Activated CD4-positive, alpha-beta T cell treated with anti-CD3 and anti-CD28 coated beads, Interleukin-2, Interleukin-6, amounts not matched to agents 100 ng/mL and 50 ng/mL, durations not matched to agents 16 hours and 8 hours (primary cell): ENCODE measurements around the gene GRIN2B.

Source experiments
- DNase-seq: peaks from one replicate; pipeline ENCODE4 v3.0.0-alpha.2; 2020

Gene GRIN2B

GRCh38 chr12:13956060-13956590, 25.3 kb downstream of the GRIN2B start:
- DNase-seq, result no peak

DNA sequence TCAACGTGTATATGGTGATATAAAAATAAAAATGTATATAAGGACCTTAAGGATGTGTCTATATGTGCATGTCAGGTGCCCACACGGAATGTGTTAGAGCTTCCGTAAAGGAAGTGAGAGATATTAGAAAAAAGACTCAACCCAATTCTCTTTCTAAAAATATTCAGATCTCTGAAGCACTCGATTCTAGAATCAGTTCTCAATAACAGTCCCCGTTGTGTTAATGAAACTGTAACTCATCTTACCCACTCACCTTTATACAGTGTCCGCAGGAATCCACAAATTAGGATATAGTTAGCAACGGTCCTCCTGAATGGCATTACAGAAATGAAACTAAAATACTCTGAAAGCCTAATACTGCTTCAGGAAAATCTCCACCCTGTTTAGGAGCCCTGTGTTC, 29.3 kb downstream of the GRIN2B start:
- no peak for DNase-seq

DNA sequence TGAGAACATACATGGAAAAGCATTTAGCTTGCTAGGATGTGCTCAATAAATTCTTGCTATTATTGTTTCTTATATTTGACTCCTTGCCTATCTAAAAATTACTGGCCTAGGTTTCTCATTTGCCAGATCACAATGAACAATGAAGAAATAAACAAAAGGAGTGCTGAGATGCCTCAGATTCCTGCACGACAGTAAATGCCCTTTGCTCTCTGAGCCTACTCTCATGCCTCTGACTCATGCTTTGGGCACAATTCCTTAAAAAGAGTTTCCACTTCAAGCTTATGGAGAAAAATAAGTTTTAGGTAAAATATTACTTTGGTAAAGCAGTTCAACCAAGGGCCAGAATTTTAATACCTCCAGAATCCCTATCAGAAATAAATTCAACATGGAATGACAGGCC, 30.9 kb downstream of the GRIN2B start:
- no peak for DNase-seq

DNA sequence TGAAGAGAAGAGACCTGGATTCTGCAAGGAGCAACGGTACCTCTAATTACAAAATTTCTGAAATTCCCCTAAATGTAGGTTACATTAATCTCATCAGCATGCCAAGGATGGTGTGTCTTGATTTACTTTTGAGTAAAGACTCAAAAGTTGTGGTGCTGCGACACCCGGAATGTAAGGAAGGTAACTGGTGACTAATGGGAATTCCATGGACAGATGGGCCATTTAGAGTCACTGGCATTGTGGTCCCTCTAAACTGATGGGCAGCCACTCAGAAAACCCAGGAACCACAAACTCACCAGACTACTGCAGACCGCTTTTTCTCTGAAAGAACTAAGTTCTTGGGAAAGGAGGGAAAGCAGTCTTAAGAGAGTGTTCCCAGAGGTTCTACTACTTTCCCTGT, 32.8 kb downstream of the GRIN2B start:
- no peak for DNase-seq

DNA sequence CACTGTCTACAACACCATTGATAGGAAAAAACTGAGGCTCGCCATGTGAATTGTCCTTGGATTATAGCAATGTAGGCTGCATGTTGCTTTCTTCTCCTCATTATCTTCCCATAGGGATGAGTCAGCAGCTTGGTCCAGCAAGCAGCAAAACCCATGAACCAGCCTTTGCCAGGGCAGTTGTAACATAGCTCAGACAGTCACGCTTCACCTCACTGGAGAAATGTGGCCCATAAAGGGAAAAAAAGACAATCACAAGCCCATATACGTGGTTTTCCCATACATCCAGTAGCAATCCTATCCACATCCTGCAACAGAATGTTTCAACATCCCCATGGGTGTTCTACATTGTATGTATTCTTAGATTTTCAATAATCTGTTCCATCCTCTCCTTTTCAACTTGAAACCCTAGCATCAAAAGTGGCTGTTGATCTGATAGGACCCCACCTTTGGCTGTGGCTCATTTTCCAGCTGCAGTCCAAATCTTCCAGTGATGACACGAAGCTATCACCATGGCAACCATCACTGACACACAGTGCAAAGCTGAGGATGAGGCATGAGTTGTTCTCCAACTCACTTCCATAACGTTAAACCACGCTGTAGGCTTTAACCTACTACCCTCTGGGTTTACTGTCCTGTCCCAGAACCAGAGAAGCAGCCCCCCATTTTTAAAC, 34.0 kb downstream of the GRIN2B start:
- no peak for DNase-seq

DNA sequence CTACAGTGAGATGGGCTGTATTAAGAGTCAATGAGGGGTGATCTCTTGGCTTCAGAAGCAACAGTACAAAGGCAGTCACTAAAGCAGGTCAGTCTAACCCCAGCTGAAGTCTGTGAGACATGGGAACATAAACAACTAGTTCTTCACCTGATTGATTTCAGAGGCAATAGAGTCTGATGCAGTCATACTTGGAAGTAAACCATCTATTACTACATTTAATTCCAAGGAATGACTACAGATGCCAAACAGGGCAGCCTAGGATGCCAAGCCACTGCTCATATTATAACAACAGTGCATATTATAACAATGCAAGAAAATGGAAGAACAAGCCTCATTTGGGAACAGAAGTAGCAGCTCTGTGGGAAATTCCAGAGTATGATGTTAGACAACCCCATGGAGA, 35.8 kb downstream of the GRIN2B start:
- DNase-seq, result no peak

- no peak for DNase-seq
These were observed 36.2 kb downstream of the GRIN2B start for GRCh38 chr12:13945236-13945635.

DNA sequence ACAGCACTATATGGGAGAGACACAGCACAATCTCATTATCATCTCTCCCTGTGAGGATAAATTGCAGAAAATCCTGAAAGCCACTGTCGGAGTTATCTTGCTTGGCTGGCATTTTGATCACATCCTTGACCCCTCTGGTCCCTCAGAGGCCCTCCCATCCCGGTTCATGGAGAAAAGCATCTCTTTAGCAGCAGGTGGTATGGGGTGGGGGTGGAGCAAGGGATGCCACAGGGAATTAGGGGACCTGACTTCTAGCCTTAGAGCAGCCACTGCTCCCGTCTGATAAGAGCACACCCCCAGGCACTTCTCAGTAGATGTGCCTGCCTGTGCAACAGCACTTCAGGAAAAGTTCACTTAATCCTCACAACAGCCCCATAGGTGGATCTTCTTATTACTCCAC, 38.6 kb downstream of the GRIN2B start:
- no peak for DNase-seq

GRCh38 chr12:13941258-13942249, 39.8 kb downstream of the GRIN2B start:
- peak; percentile 27 for DNase-seq

DNA sequence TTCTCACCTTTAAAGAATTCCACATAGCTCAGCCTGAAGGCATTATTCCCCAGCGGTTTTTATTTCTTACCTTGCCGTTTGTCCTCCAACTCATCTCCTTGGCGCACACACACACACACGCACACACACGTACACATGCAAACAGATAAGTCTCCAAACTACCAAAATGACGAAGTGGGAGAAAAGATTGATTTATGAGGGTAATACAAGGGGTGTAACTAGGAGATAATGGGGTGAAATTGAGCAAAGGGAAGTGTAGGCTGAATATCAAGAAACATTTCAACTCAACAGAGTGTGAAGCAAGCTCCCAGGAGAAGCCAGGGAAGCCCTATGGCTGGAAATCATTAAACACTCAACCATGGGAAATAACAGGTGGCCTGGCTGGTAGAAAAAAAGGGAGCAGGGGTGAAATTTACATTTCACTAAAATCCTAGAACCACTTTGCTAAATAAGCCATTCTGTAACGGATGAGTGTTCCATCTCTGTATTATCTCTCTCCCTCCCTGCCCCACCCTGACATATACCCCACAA, 41.0 kb downstream of the GRIN2B start:
- DNase-seq, result no peak

GRCh38 chr12:13937735-13938134, 43.7 kb downstream of the GRIN2B start:
- DNase-seq, result no peak

DNA sequence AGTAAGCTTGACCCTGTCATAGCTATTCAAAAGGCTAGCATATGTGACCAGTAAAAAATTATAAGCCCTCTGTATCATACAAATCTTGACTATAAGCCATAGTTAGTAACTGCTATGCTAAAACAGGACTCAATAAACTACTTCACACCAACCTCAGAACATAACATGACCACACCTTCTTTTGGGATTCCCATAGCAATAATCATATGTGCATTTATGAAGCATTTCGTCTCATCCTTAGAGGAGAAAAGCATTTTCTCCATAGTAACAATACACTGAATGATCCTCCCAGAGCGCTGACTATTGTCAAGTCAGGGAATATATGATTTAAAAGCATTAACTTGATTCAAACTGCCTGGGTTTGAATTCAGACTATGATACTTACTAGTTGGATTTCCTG, 46.2 kb downstream of the GRIN2B start:
- DNase-seq, result no peak
